PC-3 (cell line): ENCODE results near the gene ASTN2. TPM values are rescaled to one million over a fixed set of nuclear protein-coding genes. Genes with fewer than 3 reads are reported as not detected.

Experiments
- ATAC-seq: fragments of 200-7000 bp; cut with Tn5 transposase; 2 replicates; pipeline ENCODE4 v1.9.1; 2020; ENCODE audit warnings: mild to moderate bottlenecking, moderate library complexity
- BruUV-seq: library from RNA; stranded (reverse); fragments of 400-500 nt; replicated peaks from 2 replicates; lab custom pipeline; 2021; lab: Mats Ljungman, UMichigan
- CTCF ChIA-PET: fragments of 300-600 bp; sonication (Branson Sonifier 250); formaldehyde crosslinking; loops from one replicate; lab custom pipeline; 2022; ENCODE audit warnings: antibody characterized with exemption; lab: Charles Lee
- POLR2A ChIA-PET: fragments of 300-600 bp; sonication (Branson Sonifier 250); formaldehyde crosslinking; loops from one replicate; lab custom pipeline; 2022; ENCODE audit warnings: antibody characterized with exemption; ENCODE audit not compliant: unreplicated experiment; lab: Charles Lee
- DNase-seq: peaks from one replicate; pipeline ENCODE4 v3.0.0-alpha.2; 2015
- H2AFZ ChIP-seq: fragments of 300-600 bp; sonication (generic); 2 replicates; pipeline ENCODE4 v1.6.0; 2016; ENCODE audit warnings: antibody characterized with exemption, low read length
- H3F3A ChIP-seq: fragments of 300-600 bp; sonication (generic); one replicate; pipeline ENCODE4 v1.6.0; 2017; ENCODE audit warnings: antibody characterized with exemption, low read length, control low read depth, mild to moderate bottlenecking; ENCODE audit not compliant: unreplicated experiment
- H3K27ac ChIP-seq: fragments of 300-600 bp; sonication (generic); 2 replicates; pipeline ENCODE4 v1.5.1; 2016; ENCODE audit warnings: mild to moderate bottlenecking, low read length
- H3K27me3 ChIP-seq: fragments of 300-600 bp; sonication (generic); 2 replicates; pipeline ENCODE4 v1.6.1; 2016; ENCODE audit warnings: low read length, mixed read lengths
- H3K36me3 ChIP-seq: fragments of 300-600 bp; sonication (generic); 2 replicates; pipeline ENCODE4 v1.6.1; 2016; ENCODE audit warnings: low read depth, mixed run types, low read length, mixed read lengths
- H3K4me1 ChIP-seq: fragments of 300-600 bp; sonication (generic); 2 replicates; pipeline ENCODE4 v1.5.1; 2016; ENCODE audit warnings: low read length; ENCODE audit not compliant: insufficient read depth
- H3K4me2 ChIP-seq: fragments of 300-600 bp; sonication (generic); 2 replicates; pipeline ENCODE4 v1.6.0; 2016; ENCODE audit warnings: low read length
- H3K4me3 ChIP-seq: fragments of 300-600 bp; sonication (generic); 2 replicates; pipeline ENCODE4 v1.5.1; 2016; ENCODE audit warnings: mild to moderate bottlenecking, low read length, mixed read lengths
- H3K79me2 ChIP-seq: fragments of 300-600 bp; sonication (generic); 2 replicates; pipeline ENCODE4 v1.6.1; 2017; ENCODE audit warnings: low read length, mixed read lengths
- H3K9ac ChIP-seq: fragments of 300-600 bp; sonication (generic); 2 replicates; pipeline ENCODE4 v1.6.0; 2016; ENCODE audit warnings: mild to moderate bottlenecking, low read length
- H3K9me2 ChIP-seq: fragments of 300-600 bp; sonication (generic); replicated peaks from 2 replicates; pipeline ENCODE4 v1.6.1; 2016; ENCODE audit warnings: mixed run types, low read length, mixed read lengths
- H3K9me3 ChIP-seq: fragments of 300-600 bp; sonication (generic); 2 replicates; pipeline ENCODE4 v1.6.1; 2016; ENCODE audit warnings: low read length, mixed read lengths
- H4K20me1 ChIP-seq: fragments of 300-600 bp; sonication (generic); 2 replicates; pipeline ENCODE4 v1.6.1; 2016; ENCODE audit warnings: low read length, mixed read lengths
- EZH2 ChIP-seq: fragments of 300-600 bp; sonication (generic); IDR thresholded peaks from one replicate; pipeline ENCODE4 v1.6.1; 2017; ENCODE audit warnings: antibody characterized with exemption, mild to moderate bottlenecking, low read length; ENCODE audit not compliant: unreplicated experiment
- EZH2phosphoT487 ChIP-seq: fragments of 300-600 bp; sonication (generic); IDR thresholded peaks from 2 replicates; pipeline ENCODE4 v1.6.1; 2018; ENCODE audit warnings: mild to moderate bottlenecking, antibody characterized with exemption, low read length, borderline replicate concordance
- intact Hi-C: fragments of 100-400 bp; cut with micrococcal nuclease; formaldehyde crosslinking; loops from 2 replicates; pipeline ENCODE4 v1.9.0; 2023
- total RNA-seq: library from RNA; depleted of rRNA; stranded (reverse); fragments of >200 nt; gene quantifications from 2 replicates; pipeline ENCODE4 v1.2.3, GENCODE V29; 2014
- TF ChIP-seq, protein P1 (sequence below): fragments of 300-600 bp; sonication (generic); conservative IDR thresholded peaks from 2 replicates; pipeline ENCODE4 v1.5.1; 2017; ENCODE audit warnings: antibody characterized with exemption, low read depth, mild to moderate bottlenecking, low read length

Gene ASTN2
- total RNA-seq, 1 experiment from 2014 or later, result 3.5 TPM

- Histone ChIP-seq H3K36me3 (no peaks in the 10 kb centered on the region), H3F3A (no peaks in the 10 kb centered on the region), H3K9me3 (no peaks in the 10 kb centered on the region), H4K20me1 (no peaks in the 10 kb centered on the region), H2AFZ (no peak overlapping the region), H3K4me3 (no peak overlapping the region), H3K9ac (no peak overlapping the region), H3K27me3 (no peaks in the 10 kb centered on the region), H3K4me1 (peaks cover 28% of the 10 kb centered on the region; the same call in 1 of the 2 replicates), H3K27ac (no peak overlapping the region), H3K79me2 (peaks cover 28% of the 10 kb centered on the region), H3K4me2 (no peak overlapping the region), H3K9me2 (no peaks in the 10 kb centered on the region)
- ChIA-PET POLR2A (no interaction called here), CTCF (no interaction called here)
- DNase-seq, result no peak
- no peak for ATAC-seq
- intact Hi-C loops, result no loop called here
- no peak for TF ChIP-seq EZH2
- TF ChIP-seq, protein P1, sequence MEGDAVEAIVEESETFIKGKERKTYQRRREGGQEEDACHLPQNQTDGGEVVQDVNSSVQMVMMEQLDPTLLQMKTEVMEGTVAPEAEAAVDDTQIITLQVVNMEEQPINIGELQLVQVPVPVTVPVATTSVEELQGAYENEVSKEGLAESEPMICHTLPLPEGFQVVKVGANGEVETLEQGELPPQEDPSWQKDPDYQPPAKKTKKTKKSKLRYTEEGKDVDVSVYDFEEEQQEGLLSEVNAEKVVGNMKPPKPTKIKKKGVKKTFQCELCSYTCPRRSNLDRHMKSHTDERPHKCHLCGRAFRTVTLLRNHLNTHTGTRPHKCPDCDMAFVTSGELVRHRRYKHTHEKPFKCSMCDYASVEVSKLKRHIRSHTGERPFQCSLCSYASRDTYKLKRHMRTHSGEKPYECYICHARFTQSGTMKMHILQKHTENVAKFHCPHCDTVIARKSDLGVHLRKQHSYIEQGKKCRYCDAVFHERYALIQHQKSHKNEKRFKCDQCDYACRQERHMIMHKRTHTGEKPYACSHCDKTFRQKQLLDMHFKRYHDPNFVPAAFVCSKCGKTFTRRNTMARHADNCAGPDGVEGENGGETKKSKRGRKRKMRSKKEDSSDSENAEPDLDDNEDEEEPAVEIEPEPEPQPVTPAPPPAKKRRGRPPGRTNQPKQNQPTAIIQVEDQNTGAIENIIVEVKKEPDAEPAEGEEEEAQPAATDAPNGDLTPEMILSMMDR, result no peak
- TF ChIP-seq EZH2phosphoT487, result no peak
- BruUV-seq, result no TSS peak
Observed at GRCh38 chr9:116685166-116685565, 729.7 kb downstream of the ASTN2 start.

- no peak overlapping the region for H3K9ac ChIP-seq
- H3K9me2 ChIP-seq, result no peaks in the 10 kb centered on the region
- H3K79me2 ChIP-seq, result peaks cover 11% of the 10 kb centered on the region
- no peak for DNase-seq
- no peak for TF ChIP-seq EZH2
- no peak for TF ChIP-seq EZH2phosphoT487
- TF ChIP-seq, protein P1, result no peak
- POLR2A ChIA-PET, result no interaction called here
- H3K4me1 ChIP-seq, result peaks cover 21% of the 10 kb centered on the region; the same call in 1 of the 2 replicates
- CTCF ChIA-PET, result no interaction called here
- no peak overlapping the region for H3K4me3 ChIP-seq
- H3K27ac ChIP-seq, result no peak overlapping the region
- no peaks in the 10 kb centered on the region for H3F3A ChIP-seq
- H4K20me1 ChIP-seq, result no peaks in the 10 kb centered on the region
- no peaks in the 10 kb centered on the region for H3K27me3 ChIP-seq
- H3K4me2 ChIP-seq, result no peak overlapping the region
- intact Hi-C loops, result no loop called here
- H3K9me3 ChIP-seq, result no peaks in the 10 kb centered on the region
- H2AFZ ChIP-seq, result no peak overlapping the region
- no peaks in the 10 kb centered on the region for H3K36me3 ChIP-seq
- BruUV-seq, result no TSS peak
- ATAC-seq, result no peak
Observed at GRCh38 chr9:116683535-116683934, 731.3 kb downstream of the ASTN2 start.

GRCh38 chr9:116674210-116674980, 740.5 kb downstream of the ASTN2 start:
- Histone ChIP-seq H2AFZ (no peak overlapping the region), H3K4me1 (no peaks in the 10 kb centered on the region), H3F3A (no peaks in the 10 kb centered on the region), H3K9me3 (no peaks in the 10 kb centered on the region), H3K9me2 (no peaks in the 10 kb centered on the region), H3K36me3 (no peaks in the 10 kb centered on the region), H3K27ac (no peak overlapping the region), H3K9ac (no peak overlapping the region), H3K79me2 (no peaks in the 10 kb centered on the region), H3K4me3 (no peak overlapping the region), H3K27me3 (no peaks in the 10 kb centered on the region), H3K4me2 (no peak overlapping the region), H4K20me1 (no peaks in the 10 kb centered on the region)
- ATAC-seq (no peak), DNase-seq (no peak)
- POLR2A ChIA-PET, result no interaction called here
- no TSS peak for BruUV-seq
- TF ChIP-seq, protein P1, result no peak
- TF ChIP-seq EZH2, result no peak
- TF ChIP-seq EZH2phosphoT487, result no peak
- intact Hi-C loops, result no loop called here
- CTCF ChIA-PET, result no interaction called here
